ENCODE measurements around the gene MED25.

MED25 gene

DNA sequence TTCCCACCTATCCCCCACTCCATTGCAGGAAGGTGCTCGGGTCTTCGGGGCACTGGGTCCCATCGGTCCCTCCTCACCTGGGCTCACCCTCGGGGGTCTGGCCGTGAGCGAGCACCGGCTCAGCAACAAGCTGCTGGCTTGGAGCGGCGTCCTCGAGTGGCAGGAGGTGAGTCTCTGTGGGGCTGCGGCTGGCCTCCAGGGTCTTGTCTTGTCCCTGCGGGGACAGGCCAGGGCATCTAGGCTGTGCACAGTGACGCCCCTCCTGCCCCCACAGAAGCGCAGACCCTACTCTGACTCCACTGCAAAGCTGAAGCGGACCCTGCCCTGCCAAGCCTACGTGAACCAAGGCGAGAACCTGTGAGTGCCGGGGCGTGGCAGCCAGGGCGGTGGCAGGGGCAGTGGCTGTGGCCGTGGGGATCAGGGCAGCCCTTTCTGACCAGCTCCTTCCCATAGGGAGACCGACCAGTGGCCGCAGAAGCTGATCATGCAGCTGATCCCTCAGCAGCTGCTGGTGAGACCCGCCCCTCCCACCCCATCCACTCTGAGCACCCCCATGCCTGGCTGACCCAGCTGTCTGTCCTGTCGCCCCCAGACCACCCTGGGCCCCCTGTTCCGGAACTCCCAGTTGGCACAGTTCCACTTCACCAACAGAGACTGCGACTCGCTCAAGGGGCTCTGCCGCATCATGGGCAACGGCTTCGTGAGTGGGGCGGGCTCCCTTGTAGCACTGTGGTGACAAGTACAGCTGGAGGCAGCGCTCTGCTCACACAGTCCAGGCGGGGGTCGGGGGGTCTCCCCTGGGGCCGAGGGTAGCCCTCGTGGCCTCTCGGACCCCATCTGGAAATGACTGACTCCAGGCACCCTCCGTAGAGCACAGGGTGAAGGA, 36.5 kb downstream of the MED25 start:
- no peak for DNase-seq (ENCODE audit: low spot score)
- in situ Hi-C loops (cut with MboI; ENCODE audit: low sequenced_read_pairs, unreplicated experiment), result no loop called here
- TF ChIP-seq CTCF (IDR thresholded peaks at IDR 0.05; ENCODE audit: borderline replicate concordance, control extremely low read depth, extremely low read depth, insufficient read depth, missing control alignments), result no peak

GRCh38 chr19:49855277-49855675, 37.2 kb downstream of the MED25 start:
- no peak for TF ChIP-seq CTCF (IDR thresholded peaks at IDR 0.05; ENCODE audit: borderline replicate concordance, control extremely low read depth, extremely low read depth, insufficient read depth, missing control alignments)
- in situ Hi-C loops (cut with MboI; ENCODE audit: low sequenced_read_pairs, unreplicated experiment), result no loop called here
- DNase-seq (ENCODE audit: low spot score), result no peak

- in situ Hi-C loops (cut with MboI; ENCODE audit: low sequenced_read_pairs, unreplicated experiment), result no loop called here
- DNase-seq (ENCODE audit: low spot score), result no peak
These were observed 37.8 kb downstream of the MED25 start for GRCh38 chr19:49855676-49856573.

GRCh38 chr19:49856574-49857021, 38.5 kb downstream of the MED25 start:
- DNase-seq (ENCODE audit: low spot score), result no peak
- no peak for TF ChIP-seq CTCF (IDR thresholded peaks at IDR 0.05; ENCODE audit: borderline replicate concordance, control extremely low read depth, extremely low read depth, insufficient read depth, missing control alignments)
- in situ Hi-C loops (cut with MboI; ENCODE audit: low sequenced_read_pairs, unreplicated experiment), result no loop called here

More at GRCh38 chr19:49855676-49856573, 37.8 kb downstream of the MED25 start:
- no peak for TF ChIP-seq CTCF (IDR thresholded peaks at IDR 0.05; ENCODE audit: borderline replicate concordance, control extremely low read depth, extremely low read depth, insufficient read depth, missing control alignments)

- no peak for TF ChIP-seq CTCF (IDR thresholded peaks at IDR 0.05; ENCODE audit: borderline replicate concordance, control extremely low read depth, extremely low read depth, insufficient read depth, missing control alignments)
- no peak for DNase-seq (ENCODE audit: low spot score)
- in situ Hi-C loops (cut with MboI; ENCODE audit: low sequenced_read_pairs, unreplicated experiment), result no loop called here
These were observed 39.2 kb downstream of the MED25 start for GRCh38 chr19:49857061-49857837.

DNA sequence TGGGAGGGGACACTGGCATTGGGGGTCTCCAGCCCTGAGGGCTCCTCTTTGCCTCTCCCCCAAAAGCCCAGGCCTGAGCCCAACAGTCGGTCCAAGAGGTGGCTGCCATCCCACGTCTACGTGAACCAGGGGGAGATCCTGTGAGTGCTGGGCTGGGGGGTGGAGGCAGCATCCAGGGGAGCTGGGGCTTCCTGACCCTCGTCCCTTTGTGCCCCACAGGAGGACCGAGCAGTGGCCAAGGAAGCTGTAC, 39.7 kb downstream of the MED25 start:
- no peak for DNase-seq (ENCODE audit: low spot score)
- in situ Hi-C loops (cut with MboI; ENCODE audit: low sequenced_read_pairs, unreplicated experiment), result no loop called here
- TF ChIP-seq CTCF (IDR thresholded peaks at IDR 0.05; ENCODE audit: borderline replicate concordance, control extremely low read depth, extremely low read depth, insufficient read depth, missing control alignments), result no peak
